ENCODE results near the gene PTGER4.

PTGER4 gene

GRCh38 chr5:40735609-40736008 is 55.9 kb downstream of the PTGER4 start:
- no peak for DNase-seq (ENCODE audit: insufficient read length)
- TF ChIP-seq POLR2A (IDR thresholded peaks at IDR 0.05; ENCODE audit: low read depth, low read length): no peak
- TF ChIP-seq TAF1 (IDR thresholded peaks at IDR 0.05; ENCODE audit: borderline replicate concordance, low read depth, low read length): no peak
- TF ChIP-seq POLR2AphosphoS5 (IDR thresholded peaks at IDR 0.05; ENCODE audit: low read depth, low read length): no peak
- no peak for FAIRE-seq

GRCh38 chr5:40736103-40736875 is 56.6 kb downstream of the PTGER4 start:
- DNase-seq (ENCODE audit: insufficient read length) (no peak), FAIRE-seq (no peak)
- TF ChIP-seq POLR2A (IDR thresholded peaks at IDR 0.05; ENCODE audit: low read depth, low read length) (no peak), POLR2AphosphoS5 (IDR thresholded peaks at IDR 0.05; ENCODE audit: low read depth, low read length) (no peak), TAF1 (IDR thresholded peaks at IDR 0.05; ENCODE audit: borderline replicate concordance, low read depth, low read length) (no peak)

- DNase-seq (ENCODE audit: insufficient read length) (no peak), FAIRE-seq (no peak)
- no peak for TF ChIP-seq POLR2A (IDR thresholded peaks at IDR 0.05; ENCODE audit: low read depth, low read length)
- TF ChIP-seq POLR2AphosphoS5 (IDR thresholded peaks at IDR 0.05; ENCODE audit: low read depth, low read length): no peak
- no peak for TF ChIP-seq TAF1 (IDR thresholded peaks at IDR 0.05; ENCODE audit: borderline replicate concordance, low read depth, low read length)
Observed at GRCh38 chr5:40738502-40738901, 58.8 kb downstream of the PTGER4 start.

Measured in GM12892 (cell line).